HEK293 (cell line): Measurements from ENCODE around the gene BORCS6.

Experiments
- GLIS1 ChIP-seq: fragments of 450-650 bp; formaldehyde crosslinking; IDR thresholded peaks from 2 replicates; pipeline ENCODE4 v1.5.1; 2016; ENCODE audit warnings: missing biosample characterization, missing genetic modification characterization
- PATZ1 ChIP-seq: fragments of 450-650 bp; formaldehyde crosslinking; IDR thresholded peaks from 2 replicates; pipeline ENCODE4 v1.5.1; 2016; ENCODE audit warnings: missing biosample characterization, missing genetic modification characterization
- REST ChIP-seq: fragments of 450-650 bp; formaldehyde crosslinking; IDR thresholded peaks from 2 replicates; pipeline ENCODE4 v1.5.1; 2016; ENCODE audit warnings: missing biosample characterization, missing genetic modification characterization
- TRIM28 ChIP-seq: IDR thresholded peaks from 2 replicates; pipeline ENCODE4 v1.6.1; 2011; ENCODE audit warnings: low read length, control low read depth, borderline replicate concordance
- ZBTB11 ChIP-seq: fragments of 450-650 bp; formaldehyde crosslinking; conservative IDR thresholded peaks from 2 replicates; pipeline ENCODE4 v1.5.1; 2016; ENCODE audit warnings: low read depth, missing biosample characterization, missing genetic modification characterization
- ZNF112 ChIP-seq: fragments of 450-650 bp; formaldehyde crosslinking; IDR thresholded peaks from 2 replicates; pipeline ENCODE4 v1.5.0; 2017; ENCODE audit warnings: missing biosample characterization, missing genetic modification characterization
- ZNF214 ChIP-seq: fragments of 450-650 bp; formaldehyde crosslinking; IDR thresholded peaks from 2 replicates; pipeline ENCODE4 v1.5.1; 2017; ENCODE audit warnings: missing biosample characterization, mild to moderate bottlenecking, missing genetic modification characterization, borderline replicate concordance
- ZNF280D ChIP-seq: fragments of 450-650 bp; formaldehyde crosslinking; IDR thresholded peaks from 2 replicates; pipeline ENCODE4 v1.5.1; 2016; ENCODE audit warnings: missing biosample characterization, missing genetic modification characterization
- ZNF529 ChIP-seq: fragments of 450-650 bp; formaldehyde crosslinking; IDR thresholded peaks from 2 replicates; pipeline ENCODE4 v1.5.1; 2017; ENCODE audit warnings: missing genetic modification characterization, missing biosample characterization; ENCODE audit not compliant: insufficient replicate concordance
- ZNF600 ChIP-seq: fragments of 450-650 bp; formaldehyde crosslinking; IDR thresholded peaks from 2 replicates; pipeline ENCODE4 v1.5.1; 2016; ENCODE audit warnings: missing biosample characterization, missing genetic modification characterization
- ZNF624 ChIP-seq: fragments of 450-650 bp; formaldehyde crosslinking; IDR thresholded peaks from 2 replicates; pipeline ENCODE4 v1.5.1; 2017; ENCODE audit warnings: missing biosample characterization, missing genetic modification characterization
- ZNF692 ChIP-seq: fragments of 450-650 bp; formaldehyde crosslinking; IDR thresholded peaks from 2 replicates; pipeline ENCODE4 v1.5.1; 2016; ENCODE audit warnings: missing biosample characterization, missing genetic modification characterization
- ZNF701 ChIP-seq: fragments of 450-650 bp; formaldehyde crosslinking; IDR thresholded peaks from 2 replicates; pipeline ENCODE4 v1.5.1; 2016; ENCODE audit warnings: missing biosample characterization, missing genetic modification characterization
- ZNF785 ChIP-seq: fragments of 450-650 bp; formaldehyde crosslinking; IDR thresholded peaks from 2 replicates; pipeline ENCODE4 v1.5.1; 2016; ENCODE audit warnings: missing biosample characterization, missing genetic modification characterization
- ZNF792 ChIP-seq: fragments of 450-650 bp; formaldehyde crosslinking; IDR thresholded peaks from 2 replicates; pipeline ENCODE4 v1.5.1; 2016; ENCODE audit warnings: missing biosample characterization, missing genetic modification characterization
- ZSCAN23 ChIP-seq: fragments of 450-650 bp; formaldehyde crosslinking; IDR thresholded peaks from 2 replicates; pipeline ENCODE4 v1.5.1; 2016; ENCODE audit warnings: missing biosample characterization, missing genetic modification characterization
- ZSCAN30 ChIP-seq: fragments of 450-650 bp; IDR thresholded peaks from 2 replicates; pipeline ENCODE4 v1.5.1; 2018; ENCODE audit warnings: missing biosample characterization, mild to moderate bottlenecking, missing genetic modification characterization, moderate library complexity
- TF ChIP-seq, protein P1 (sequence below): fragments of 450-650 bp; formaldehyde crosslinking; IDR thresholded peaks from 2 replicates; pipeline ENCODE4 v1.5.1; 2016; ENCODE audit warnings: missing biosample characterization, missing genetic modification characterization

BORCS6 gene

DNA sequence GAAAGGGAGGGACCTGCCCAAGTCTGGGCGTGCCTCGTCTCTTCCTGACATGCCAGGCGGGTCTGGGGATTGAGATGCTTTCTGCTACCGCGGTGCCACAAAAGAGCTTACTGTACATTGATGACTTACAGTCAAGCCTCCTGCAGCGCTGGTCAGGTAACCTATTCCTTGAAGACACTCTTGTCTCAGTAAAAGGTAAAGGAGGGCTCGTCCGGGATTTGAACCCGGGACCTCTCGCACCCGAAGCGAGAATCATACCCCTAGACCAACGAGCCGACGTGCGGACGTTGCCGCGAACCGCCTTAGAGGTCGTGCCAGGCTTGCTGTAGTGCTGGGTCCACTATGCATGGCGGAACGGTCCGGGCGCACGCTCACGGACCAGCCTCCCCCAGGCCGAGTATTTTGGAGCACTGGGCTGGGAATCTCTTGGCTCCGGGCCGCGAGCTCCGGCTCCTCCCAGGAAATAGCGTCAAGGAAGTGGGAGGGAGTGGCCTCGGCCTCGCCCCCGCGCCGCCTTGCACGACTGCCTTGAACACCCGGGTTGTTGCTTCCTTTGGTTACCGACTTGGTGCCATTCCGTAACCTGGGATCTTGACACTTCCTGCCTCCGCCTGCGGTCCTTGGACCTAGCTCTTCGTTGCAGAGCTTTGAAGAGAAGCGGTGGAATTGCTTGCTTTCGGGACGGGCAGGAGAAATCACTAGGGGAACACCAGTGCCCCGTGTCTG, 32.8 kb upstream of the BORCS6 start (continued):
- TF ChIP-seq ZSCAN30, result peak; percentile 95
- no peak for TF ChIP-seq ZNF792 (tag by site-specific recombination)
- TF ChIP-seq ZSCAN23 (tag by site-specific recombination), result peak; percentile 79; the same call in 1 of the 2 replicates
- no peak for TF ChIP-seq ZNF785 (tag by site-specific recombination)
- peak; percentile 97 for TF ChIP-seq ZBTB11 (tag by site-specific recombination)
- no peak for TF ChIP-seq ZNF112 (tag by site-specific recombination)
- TF ChIP-seq, protein P1, sequence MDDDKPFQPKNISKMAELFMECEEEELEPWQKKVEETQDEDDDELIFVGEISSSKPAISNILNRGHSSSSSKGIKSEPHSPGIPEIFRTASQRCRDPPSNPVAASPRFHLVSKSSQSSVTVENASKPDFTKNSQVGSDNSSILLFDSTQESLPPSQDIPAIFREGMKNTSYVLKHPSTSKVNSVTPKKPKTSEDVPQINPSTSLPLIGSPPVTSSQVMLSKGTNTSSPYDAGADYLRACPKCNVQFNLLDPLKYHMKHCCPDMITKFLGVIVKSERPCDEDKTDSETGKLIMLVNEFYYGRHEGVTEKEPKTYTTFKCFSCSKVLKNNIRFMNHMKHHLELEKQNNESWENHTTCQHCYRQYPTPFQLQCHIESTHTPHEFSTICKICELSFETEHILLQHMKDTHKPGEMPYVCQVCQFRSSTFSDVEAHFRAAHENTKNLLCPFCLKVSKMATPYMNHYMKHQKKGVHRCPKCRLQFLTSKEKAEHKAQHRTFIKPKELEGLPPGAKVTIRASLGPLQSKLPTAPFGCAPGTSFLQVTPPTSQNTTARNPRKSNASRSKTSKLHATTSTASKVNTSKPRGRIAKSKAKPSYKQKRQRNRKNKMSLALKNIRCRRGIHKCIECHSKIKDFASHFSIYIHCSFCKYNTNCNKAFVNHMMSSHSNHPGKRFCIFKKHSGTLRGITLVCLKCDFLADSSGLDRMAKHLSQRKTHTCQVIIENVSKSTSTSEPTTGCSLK (tag by site-specific recombination), result no peak
- TF ChIP-seq GLIS1, result peak; percentile 68
- peak; percentile 79 for TF ChIP-seq PATZ1
- TF ChIP-seq ZNF280D (tag by site-specific recombination), result peak; percentile 94
- no peak for TF ChIP-seq ZNF624
- TF ChIP-seq REST, result peak; percentile 41
- TF ChIP-seq ZNF701, result no peak
- peak; percentile 97 for TF ChIP-seq ZNF692 (tag by site-specific recombination)
- peak; percentile 95 for TF ChIP-seq ZNF600 (tag by site-specific recombination)
- no peak for TF ChIP-seq ZNF529 (tag by site-specific recombination)
- TF ChIP-seq ZNF214, result no peak; the same call in 1 of the 2 replicates
- TF ChIP-seq TRIM28, result peak; percentile 6; the same call in 1 of the 2 replicates
